Renal pelvis (tissue), 4 donors: ENCODE measurements around the gene COL12A1. TPM values are rescaled to one million over a fixed set of nuclear protein-coding genes. Genes with fewer than 3 reads are reported as not detected.

Experiments used
- DNase-seq: peaks from one replicate; pipeline ENCODE4 v3.0.0-alpha.2; 2013
- polyA plus RNA-seq, 3 donors: library from polyadenylated mRNA; unstranded; fragments of 120-200 nt; gene quantifications; one replicate each; pipeline ENCODE4 v1.2.1, GENCODE V29; 2013; ENCODE audit not compliant: insufficient read length in 3 of 3

Gene COL12A1
- polyA plus RNA-seq, 3 donors: 54.9 to 74.1 (median 68.6) TPM

DNA sequence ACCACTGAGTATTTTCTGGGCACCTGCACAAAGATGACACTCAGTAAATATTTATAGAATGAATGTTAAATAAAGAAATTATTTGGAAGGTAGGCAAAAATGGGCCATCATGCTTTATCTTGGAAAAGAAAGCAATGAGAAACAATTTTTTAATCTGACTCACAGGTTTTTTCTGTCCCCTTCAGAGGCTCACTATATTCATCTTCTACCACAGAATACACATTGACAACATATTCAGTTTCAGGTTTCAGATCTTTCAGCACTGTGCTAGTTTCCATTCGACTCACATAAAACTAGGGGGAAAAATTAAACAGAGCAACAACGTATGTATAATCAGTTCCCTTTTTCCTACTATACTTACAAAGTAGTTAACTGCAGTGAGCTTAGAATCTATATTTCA, 58.3 kb downstream of the COL12A1 start:
- DNase-seq: no peak

DNA sequence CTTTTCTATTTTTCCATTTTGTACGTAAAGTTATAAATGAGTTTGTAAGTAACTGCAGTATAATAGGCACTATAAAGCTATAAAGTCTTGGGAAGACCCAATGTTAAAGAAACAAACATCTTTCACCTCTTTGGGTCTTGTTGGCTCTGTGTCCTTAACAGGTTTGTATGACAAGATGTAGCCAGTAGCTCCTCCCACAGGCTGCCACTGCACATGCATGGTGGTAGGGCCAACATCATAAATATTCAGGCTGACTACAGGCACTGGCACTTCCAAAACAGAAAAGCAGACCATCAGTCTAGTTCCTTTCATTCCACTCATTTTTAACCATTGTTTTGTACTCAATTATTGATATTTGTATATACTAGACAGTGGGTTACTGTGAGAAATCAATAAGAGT, 59.9 kb downstream of the COL12A1 start:
- DNase-seq: no peak

GRCh38 chr6:75145211-75145610, 60.6 kb downstream of the COL12A1 start:
- no peak for DNase-seq

DNA sequence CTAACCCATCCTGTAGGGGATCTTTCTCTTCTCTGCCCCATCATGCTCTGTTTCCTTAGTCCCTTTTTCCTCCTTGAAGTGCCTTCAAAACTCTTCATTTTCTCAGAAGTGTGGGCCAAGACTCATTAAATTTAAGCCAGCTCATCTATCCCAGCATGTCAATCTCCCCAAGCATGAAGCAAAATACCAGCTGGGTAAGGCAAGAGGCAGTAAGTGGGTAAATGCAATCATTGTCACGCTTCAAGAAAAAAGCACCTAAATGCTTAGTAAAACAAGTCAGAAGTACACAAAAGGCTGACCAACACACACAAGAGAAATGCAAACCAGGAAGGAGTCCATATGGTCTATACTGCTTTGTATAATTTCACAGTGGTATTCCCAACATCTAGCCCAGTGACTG, 61.5 kb downstream of the COL12A1 start:
- DNase-seq: no peak

DNA sequence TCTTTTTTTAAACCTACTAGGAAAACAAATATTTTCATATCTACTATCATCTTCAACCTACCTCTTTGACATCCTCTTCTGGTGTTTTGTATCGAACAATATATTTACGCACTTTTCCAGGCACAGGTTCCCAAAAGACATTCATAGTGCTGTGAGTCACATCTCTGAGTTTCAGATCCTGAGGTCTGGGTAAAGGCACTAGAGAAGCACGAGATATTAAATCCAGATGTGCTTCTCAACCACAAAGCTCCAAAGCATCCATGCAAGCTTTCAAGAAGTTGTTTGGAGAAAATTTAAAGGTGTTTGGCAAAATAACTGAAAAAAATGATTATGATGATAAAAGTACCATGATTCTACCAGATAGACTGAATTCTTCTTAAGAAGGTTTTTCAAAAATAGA, 62.7 kb downstream of the COL12A1 start:
- no peak for DNase-seq

- DNase-seq: no peak
Observed at GRCh38 chr6:75142721-75143120, 63.1 kb downstream of the COL12A1 start.

- DNase-seq: no peak
Observed at GRCh38 chr6:75135876-75136275, 70.0 kb downstream of the COL12A1 start.

GRCh38 chr6:75135450-75135849, 70.4 kb downstream of the COL12A1 start:
- no peak for DNase-seq

GRCh38 chr6:75130784-75131183, 75.1 kb downstream of the COL12A1 start:
- DNase-seq: no peak

DNA sequence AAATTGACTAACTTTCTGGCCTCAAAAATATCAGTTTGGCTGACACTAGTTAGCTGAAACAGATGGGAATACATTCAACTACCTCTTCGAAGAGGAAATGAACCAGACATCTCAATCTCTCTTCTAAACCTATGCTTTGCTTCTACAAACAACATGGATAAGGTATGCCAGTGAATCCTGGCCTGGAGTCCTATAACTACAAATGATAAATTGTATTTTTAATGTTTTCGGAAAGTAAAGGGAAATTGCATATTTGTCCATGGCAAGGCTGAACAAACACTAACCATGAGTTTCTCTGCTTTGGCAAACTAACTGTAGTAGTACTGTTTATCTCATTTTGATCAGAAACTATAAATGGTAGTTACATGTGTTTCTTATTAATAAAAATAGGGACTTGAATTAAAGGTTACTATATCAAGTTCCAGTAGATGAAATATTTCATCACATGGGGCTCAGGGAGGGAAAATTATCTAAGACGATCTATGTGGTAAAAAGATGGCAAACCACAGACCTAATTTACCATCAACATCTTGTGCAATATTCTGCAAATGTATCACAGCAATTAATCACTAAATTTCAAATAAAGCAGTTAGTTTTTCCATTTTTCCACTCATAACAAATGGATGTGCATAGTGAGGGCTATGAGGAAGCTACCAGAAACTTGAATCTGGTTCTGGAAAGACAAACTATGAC, 76.8 kb downstream of the COL12A1 start:
- DNase-seq: no peak

DNA sequence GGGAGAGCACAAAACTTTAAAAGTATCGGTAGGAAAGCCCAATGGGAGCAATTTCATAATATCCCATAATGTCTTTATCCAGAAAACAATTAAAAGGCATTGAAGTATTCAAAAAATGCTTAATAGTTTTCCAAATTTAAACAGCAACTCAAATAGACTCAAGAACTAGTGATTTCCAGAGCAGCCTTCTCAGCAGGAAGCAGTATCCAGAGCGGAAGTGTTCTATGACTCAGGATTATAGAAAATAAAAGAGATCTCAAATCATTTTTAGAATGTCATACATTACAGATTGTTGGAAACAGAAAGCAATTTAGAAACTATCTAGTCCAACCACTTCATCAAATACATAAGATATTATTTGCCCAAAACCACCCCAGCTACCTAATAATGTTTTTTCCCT, 79.3 kb downstream of the COL12A1 start:
- no peak for DNase-seq

DNA sequence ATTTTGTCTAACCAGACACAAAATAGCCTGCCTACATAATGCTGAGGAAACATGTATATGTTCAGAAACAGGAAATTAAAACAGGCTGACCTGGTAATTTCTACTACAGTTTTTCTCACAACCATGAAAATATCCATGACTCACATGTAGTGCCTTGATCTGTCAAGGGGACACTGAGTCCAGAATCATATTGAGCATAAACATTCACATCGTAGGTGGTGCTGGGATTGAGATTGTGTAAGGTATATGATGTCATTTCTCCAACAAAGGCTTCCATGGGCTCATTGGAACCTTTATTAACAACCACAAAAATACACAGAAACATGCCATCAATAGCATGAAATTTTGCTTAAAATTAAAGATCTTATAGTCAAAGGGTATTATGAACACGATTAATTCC, 80.9 kb downstream of the COL12A1 start:
- DNase-seq: no peak

GRCh38 chr6:75124085-75124484, 81.8 kb downstream of the COL12A1 start:
- DNase-seq: no peak

GRCh38 chr6:75118925-75119515, 86.8 kb downstream of the COL12A1 start:
- no peak for DNase-seq

DNA sequence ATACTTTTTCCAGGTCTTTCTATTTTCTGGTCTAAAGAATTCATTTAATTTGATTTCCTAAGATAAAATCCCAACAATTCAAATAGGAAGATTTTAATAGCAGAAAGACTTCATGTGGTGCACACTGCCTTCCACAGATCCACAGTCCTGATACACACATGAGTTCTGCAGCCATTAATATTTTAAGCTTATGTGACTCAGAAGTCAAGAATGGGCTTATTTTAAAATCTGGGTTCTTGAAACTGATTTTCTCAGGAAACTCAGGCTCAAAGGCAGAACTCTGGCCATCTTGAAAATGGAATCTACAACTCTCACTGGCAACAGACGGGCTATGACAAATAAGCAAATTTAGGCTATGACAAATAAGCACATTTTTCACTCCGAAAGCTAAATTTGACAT, 88.2 kb downstream of the COL12A1 start:
- no peak for DNase-seq

DNA sequence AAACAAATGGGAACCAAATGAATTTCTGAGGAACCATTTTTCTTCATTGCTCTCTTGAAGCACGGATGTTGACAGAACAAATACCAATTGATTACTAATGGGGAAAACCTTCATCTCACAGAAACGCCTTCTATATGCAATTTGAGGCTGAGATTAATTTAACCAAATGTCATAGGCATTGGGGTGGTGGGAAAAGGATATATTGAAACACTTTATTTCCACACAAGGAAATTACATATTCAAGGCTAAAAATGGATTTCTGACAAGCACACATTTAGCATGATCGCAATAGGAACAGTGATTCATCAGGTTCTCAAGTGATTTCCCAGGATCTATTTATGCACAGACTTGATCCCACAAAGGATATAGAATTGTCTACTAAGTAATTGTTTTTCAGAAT, 88.9 kb downstream of the COL12A1 start:
- no peak for DNase-seq

GRCh38 chr6:75115481-75115880, 90.4 kb downstream of the COL12A1 start:
- no peak for DNase-seq

GRCh38 chr6:75114806-75115205, 91.0 kb downstream of the COL12A1 start:
- DNase-seq: no peak

DNA sequence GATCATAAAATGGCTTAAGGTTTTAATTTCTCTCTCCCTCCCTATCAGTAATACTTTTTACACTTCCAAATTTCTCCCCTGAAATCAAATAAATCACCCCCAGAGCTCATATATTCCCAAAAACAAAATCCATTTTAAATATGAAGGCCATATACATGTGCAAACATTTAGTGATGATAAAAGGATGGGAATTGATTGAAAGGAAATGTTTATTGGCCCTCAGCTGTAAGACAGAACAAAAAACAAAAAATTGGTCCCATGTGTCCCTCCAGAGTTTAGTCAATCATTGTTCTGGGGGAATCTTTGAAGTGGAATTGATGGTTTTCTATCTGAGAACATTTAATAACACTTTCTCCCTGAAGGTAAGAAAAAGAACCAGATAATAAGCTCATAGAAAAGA, 91.7 kb downstream of the COL12A1 start:
- DNase-seq: no peak

- DNase-seq: no peak
Observed at GRCh38 chr6:75113446-75113845, 92.4 kb downstream of the COL12A1 start.

- no peak for DNase-seq
Observed at GRCh38 chr6:75109765-75110164, 96.1 kb downstream of the COL12A1 start.

- no peak for DNase-seq
Observed at GRCh38 chr6:75109022-75109421, 96.8 kb downstream of the COL12A1 start.

- DNase-seq: no peak
Observed at GRCh38 chr6:75108333-75108974, 97.4 kb downstream of the COL12A1 start.

DNA sequence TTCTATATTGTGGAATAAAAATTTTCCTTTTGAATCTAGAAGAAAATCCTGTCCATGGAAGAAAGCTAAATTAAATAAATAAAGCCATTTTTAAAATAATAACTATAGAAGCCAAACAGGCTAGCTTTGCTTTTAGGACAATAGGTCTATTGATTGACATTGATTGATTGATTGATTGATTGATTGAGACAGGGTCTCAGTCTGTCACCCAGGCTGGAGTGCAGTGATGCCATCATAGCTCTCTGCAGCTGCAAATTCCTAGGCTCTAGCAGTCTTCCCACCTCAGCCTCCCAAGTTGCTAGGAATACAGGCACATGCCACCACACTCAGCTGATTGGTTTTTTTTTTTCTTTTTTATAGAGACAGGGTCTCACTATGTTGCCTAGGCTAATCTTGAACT, 97.9 kb downstream of the COL12A1 start:
- DNase-seq: no peak
